LoVo (cell line): ENCODE results near the gene CYP46A1.

Source experiments
- DNase-seq: peaks from one replicate; pipeline ENCODE4 v3.0.0-alpha.2; 2016; ENCODE audit warnings: low spot score

Gene CYP46A1

DNA sequence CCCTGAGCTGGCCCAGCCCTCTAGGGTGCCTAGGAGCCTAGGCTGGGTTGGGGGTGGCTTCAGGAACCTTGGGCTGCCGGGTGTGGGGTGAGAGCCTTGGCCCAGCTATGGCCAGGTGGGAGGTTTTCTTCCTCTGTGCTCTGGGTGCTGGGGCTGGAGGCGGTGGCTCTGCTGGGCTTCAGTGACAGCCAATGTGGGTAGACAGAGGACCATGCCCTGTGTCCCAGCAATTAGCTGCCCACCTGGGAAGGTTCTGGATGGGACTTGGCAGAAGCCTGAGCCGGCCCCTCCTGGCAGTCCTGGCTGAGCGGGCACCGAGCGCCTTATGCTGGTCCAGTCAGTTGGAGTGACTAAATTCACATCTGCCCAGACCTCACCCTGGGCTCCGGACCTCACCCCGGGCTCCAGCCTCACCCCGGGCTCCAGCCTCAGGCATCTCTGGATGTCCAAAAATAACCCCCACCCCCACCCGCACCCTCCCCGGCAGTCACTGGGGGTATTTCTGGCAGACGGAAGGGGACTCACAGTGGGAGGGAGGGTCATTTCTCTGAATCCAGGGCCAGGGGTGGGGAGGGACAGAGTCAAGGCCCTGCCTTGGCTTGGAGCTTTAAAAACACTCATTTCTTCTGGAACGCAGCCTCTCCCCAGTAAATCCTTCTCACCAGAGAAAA, 46.9 kb downstream of the CYP46A1 start:
- no peak for DNase-seq

DNA sequence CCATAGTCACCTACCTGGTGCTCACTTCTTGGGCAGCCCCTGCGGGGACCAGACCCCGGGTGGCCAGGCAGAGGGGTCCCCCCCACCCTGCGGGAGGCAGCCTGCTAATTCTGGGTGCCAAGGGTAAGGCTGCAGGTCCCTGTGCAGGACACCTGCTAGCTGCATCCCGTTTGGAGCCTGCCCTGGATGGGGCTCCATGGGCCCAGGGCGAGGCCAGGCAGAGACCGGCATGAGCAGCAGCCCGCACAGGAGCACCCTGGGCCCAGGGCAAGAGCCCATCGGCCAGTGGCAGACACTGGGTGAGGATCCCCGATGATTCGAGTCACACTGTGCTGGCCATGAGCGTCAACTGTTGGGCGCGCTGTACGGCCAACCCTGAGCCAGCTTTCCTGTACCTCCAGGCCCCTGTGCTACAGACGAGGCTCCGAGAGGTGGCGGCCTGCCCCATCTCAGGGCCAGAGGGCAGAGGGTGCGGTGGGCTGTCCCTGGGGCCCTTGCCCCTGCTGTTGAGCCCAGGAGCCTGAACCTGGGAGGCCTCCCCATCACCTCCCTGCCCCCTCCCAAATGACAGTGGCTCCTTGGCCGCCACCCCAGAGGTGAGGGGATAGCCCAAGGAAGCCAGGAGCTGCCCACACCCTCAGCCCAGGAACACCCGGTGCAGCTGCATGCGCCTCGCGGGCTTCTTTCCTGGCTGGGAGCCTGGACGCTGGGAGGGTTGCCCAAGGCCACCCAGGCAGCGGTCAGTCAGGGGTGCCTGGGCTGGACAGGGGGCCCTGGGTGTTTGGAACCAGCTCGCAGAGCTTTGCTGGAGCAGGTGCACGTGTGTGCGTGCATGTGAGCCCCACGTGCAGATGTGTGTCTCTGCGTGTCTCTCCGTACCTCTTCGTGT, 47.7 kb downstream of the CYP46A1 start:
- DNase-seq, result no peak

DNA sequence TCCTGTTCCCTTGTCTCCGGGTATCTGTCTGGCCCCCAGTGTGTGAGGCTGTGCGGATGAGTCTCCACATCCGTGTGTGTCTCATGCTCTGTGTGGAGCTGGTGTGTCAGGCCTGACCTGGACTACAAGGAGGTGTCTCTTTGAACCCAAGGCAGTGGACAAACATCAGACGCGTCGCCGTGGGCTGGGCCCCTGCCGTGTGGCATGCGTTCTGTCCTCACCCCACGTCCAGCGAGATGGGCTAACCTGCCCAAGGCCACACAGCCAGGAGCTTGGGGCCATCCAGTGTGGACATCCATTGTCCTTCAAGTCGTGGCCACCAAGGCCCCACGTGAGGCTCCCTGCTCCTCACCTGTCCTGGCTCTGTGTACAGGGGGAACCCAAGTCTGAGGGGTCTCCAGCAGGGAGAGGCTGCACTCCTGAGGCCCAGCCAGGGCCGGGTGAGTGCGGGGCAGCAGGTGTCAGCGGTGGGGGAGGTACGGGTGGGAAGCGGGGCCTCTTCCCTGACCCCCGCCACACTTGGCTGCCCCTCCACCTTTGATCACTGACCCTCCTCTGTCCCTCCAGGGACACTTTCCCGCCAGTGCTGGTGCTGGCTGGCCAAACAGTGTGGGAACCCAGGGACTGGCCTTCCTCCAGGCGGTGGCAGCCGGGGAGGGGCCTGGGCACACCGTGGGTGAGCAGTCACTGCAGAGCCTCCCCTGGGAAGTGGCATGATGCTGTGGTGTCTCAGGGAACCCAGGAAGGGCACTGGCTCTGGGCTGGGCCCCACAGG, 48.5 kb downstream of the CYP46A1 start:
- no peak for DNase-seq

DNA sequence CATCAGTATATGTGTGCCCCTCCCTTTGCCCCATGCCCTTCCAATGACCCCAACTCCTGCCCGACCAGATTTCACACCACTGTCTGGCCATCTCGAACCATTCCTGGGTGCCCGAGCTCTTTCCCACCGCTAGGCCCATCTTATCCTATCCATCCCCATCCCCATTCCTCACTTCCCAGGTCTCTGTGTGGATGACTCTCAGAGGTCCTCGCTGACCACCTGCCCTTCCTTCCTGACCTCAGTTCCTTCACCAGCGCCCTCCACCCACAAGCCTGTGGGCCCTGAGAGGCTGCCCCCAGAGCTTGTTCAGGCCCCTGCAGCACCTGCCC, 49.1 kb downstream of the CYP46A1 start:
- DNase-seq, result no peak

DNA sequence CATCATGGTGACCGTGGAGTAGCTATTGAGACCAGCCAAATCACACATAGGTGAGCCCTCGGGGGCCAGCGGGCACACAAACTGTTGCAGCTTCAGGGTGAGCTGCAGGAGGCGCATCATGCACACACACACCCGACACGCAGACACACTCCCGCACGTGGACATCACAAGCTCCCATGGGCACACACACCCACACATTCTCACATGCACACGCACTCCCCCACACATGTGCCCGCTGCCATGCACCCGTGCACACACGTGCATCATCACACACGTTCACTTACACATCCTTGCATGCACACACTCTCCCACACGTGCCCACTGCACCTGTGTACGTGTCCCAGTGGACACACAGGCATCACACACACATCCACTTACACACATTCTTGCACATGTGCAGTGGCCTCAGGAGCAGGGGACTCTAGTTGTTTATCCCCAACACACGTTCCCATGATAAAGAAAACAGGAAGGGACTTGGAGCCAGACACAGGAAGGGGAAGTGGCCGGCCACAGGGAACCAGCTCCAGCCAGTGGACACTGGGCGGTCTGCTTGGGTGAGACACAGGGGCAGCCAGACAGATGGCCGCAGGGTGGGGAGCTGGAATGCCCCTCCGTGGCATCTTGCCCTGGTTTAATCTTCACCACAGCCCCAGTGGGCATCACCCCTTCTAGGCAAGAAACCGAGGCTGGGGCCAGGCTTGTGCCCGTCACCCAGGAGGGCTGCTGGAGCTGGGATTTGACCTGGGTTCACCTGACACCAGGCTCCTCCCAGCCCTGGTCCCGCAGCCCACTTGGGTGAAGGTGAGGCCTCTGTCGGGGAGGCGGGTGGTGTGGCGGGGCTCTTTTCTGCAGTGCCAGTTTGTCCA, 49.7 kb downstream of the CYP46A1 start:
- no peak for DNase-seq

DNA sequence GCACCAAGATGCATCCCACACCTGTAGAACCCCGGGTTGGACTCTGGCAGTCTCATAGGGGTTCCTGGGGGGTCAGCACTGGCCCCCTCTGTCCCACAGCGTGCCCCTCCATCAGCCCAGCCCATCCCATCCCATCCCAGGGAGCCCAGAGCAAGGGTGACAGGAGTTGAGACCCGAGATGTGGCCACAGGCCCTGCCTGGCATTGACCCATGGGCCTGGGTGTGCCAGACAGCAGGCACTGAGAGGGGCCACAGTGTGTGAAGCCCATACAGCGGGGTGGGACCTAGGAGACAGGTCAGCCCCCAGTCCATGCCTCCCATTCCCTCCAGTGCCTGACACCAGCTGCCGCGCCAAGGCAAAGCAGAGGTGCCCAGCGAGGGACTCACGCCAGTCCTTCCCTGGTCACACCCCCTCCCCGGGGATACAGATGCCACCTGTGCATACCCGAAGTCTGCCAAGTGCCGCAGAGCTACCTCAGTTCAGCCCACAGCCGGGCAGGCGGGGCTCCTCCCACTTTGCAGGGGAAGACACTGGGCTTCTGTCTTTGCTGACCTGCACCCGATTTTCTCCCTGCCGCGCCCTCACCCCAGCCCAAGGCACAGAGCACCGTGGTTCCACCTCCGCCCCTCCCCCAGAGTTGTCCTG, 50.4 kb downstream of the CYP46A1 start:
- DNase-seq, result no peak

DNA sequence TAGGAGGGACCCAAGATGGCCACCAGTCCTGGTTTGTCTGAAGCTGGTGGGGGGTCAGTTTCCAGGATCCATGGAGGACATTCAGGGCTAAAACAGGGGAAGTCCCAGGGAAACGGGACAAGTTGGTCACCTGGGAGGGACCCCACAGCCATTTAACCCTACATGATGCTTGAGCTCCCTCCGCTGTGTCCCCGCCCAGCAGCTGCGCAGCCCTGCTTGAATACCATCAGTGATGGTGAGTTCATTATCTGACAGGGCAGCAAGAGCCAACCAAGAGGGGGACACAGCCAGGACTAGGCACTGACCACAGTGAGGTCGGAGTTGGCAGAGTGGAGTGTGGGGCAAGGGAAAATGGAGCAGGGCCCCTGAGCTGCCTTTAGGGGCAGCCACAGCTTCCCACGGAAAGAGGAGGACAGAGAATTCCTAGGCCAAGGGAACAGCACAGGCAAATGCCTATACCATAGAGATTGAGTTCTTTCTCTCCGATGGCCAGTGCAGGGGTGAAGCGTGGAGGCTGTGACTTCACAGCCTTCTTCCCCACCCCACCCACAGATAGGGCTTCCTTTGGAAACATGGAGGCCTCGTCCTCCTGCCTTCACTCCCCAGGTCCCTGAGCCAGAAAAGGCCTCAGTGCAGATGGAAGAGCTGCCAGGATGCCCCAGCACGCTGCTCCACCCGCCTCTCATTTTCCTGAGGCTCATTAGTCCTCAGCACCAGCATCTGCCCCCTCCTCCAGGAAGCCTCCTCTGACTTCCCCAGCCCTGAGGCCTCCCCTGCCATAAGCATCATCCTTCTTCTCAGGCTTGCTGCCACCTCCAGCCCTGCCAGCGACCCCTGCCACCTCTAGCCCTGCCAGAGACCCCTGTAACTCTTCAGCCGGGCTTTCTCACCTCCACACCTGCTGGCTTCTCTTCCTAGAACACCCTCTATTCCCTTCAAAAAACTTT, 51.4 kb downstream of the CYP46A1 start:
- DNase-seq, result no peak

DNA sequence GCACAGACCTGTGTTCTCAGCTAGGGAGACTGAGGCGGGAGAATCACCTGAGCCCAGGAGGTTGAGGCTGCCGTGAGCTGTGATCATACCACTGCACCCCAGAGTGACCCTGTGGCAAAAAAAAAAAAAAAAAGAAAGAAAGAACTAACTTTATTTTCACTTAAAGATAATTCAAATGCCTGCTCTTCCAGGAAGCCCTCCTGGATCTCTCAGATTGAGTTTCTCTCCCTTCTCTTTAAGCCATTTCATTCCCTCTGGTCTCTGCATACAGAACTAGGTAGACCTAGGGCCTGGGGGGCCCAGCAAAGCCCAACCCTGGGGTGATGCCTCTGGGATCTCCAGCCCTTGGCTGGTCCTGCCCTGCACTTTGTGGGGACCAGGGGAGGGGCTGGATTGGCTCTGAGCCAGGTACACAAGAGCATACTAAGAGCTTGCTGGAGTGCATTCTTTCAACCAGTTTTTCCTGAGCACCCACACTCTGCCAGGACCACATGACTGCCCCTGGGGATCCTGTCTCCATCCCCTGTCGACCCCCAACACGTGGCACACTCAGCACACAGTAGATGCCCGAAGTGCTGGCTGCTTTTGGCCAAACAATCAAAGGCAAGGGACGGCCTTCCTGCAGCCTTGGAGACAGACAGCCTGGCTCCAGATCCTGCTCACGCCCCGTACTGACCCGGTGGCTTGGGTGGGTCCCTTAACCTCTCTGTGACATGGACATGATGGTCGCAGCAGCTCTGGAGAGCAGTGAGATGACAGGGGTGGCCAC, 52.7 kb downstream of the CYP46A1 start:
- no peak for DNase-seq

DNA sequence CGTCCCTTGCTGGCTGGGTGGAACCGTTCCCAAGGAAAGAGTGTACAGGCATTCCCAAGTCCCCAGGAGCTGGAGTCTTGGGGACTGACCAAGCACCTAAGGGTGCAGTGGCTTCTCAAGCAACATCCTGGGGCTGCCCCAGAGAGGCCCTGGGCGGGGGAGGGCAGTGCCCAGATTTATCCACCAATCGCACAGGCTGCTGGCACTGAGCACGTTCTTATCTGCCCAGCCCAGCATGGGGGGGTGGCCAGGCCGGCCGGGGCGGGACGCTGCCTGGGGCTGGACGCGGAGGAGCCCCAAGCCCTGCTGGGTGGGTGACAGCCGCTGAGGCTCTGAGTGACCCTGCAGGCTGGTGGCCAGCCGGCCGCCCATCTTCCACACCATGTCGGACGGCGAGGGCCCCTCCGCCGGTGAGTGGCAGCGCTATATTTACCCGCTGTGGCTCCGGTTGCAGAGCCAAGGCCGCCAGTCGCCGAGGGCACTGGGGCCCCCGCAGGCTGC, 53.4 kb downstream of the CYP46A1 start:
- DNase-seq, result no peak

DNA sequence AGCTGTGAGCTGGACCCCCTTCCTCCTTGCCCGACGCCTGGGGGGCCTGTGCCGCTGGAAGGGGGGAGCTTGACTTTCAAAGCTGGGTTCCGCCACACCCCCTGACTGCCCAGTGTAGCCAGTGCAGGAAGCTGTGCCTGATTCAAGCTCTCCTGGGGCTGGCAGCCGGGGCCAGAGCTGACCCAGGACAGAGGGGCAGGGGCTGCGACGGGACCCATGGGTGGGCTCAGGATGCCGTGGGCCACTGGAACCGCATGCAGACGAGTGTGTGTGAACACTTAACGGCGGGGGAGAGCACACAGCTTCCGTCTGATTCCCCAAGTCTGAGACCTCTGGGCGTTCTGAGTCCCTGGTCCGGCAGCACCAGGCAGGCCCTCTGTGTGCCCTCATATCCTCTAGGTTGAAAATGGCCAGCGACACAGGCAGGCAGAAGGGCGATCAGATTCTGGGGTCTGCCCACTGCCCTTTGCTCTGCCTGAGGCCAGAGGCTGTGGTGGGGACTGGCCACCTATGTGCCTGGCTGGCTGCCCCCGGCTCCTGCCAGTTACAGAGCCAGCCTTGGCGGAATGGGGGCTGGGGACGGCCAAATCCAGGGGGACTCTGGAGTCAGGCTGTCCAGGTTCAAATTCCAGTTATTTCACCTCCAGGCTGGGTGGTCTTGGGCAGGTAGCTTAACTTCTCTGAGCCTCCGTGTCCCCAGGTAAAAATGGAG, 54.0 kb downstream of the CYP46A1 start:
- DNase-seq, result no peak

DNA sequence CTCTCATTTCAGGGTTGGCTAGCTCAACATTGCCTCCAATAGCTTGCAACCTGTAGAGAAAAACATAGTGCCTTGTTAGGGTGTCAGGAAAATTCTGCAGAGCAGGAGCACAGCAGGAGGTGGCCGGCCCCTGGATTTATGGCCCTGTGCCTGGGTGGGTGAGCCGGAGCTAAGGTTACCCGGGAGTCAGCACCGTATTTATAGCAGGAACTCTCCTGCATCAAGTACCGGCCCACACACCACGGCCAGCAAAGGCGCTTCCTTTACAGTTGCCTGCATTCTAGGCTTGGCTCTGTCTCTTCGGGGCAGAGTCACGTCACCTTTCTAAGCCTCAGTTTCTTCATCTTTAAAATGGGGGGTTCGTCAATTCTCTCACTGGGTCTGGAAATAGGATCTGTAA, 56.3 kb downstream of the CYP46A1 start:
- DNase-seq, result no peak

DNA sequence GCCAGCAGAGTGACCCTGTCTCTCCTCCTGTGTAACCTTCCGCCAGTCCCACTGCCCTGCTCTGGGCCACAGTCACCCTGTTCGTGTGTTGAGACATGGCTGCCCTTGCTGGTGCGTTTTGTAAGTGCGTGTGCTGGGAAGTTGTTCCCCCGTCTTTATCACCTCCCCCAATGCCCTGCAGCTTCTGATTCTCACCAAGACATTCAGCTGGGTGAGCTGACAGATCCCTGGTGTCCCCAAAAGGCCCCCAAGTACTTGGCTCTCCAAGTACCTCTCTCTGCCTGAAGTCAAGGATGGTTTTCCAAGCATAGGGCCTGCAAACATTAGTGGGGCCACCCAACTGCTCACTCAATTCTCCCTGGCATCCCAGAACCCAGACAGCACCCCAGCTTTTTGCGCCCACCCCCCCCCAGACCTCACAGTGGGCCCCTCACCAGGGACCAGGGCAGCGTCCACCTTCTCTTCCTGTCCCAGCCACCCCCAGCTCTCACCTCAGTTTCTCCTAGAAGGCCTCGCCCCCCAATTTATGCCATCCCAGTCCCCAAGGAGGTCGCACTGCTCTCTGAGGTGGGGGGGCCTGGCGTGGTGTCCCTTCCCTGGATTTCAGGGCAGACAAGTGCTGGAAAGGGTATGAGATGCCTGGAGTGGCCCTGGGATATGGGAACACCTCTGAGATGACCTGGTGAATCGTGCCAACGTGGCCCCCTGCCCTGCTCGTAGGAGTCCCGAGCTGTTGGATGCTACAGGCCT, 57.3 kb downstream of the CYP46A1 start:
- DNase-seq, result no peak

DNA sequence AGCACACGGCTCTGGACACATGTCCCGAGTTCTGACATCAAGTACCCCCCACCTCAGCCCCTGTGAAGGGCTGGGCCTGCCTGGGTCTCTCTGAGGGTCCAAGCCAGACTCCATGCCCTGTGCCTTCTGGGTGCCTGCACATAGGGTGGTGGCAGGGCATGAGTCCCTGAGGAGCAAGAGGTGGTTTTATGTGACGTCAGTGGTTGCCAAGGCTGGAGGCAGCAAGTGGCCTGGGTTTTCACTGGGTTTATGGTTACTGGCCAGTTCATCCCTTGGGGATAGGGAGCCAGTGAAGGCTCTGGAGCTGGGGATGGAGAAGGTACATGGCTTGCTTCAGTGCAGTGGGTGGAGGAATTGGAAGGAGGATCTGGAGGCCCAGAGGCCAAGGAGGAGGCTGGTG, 58.0 kb downstream of the CYP46A1 start:
- no peak for DNase-seq

DNA sequence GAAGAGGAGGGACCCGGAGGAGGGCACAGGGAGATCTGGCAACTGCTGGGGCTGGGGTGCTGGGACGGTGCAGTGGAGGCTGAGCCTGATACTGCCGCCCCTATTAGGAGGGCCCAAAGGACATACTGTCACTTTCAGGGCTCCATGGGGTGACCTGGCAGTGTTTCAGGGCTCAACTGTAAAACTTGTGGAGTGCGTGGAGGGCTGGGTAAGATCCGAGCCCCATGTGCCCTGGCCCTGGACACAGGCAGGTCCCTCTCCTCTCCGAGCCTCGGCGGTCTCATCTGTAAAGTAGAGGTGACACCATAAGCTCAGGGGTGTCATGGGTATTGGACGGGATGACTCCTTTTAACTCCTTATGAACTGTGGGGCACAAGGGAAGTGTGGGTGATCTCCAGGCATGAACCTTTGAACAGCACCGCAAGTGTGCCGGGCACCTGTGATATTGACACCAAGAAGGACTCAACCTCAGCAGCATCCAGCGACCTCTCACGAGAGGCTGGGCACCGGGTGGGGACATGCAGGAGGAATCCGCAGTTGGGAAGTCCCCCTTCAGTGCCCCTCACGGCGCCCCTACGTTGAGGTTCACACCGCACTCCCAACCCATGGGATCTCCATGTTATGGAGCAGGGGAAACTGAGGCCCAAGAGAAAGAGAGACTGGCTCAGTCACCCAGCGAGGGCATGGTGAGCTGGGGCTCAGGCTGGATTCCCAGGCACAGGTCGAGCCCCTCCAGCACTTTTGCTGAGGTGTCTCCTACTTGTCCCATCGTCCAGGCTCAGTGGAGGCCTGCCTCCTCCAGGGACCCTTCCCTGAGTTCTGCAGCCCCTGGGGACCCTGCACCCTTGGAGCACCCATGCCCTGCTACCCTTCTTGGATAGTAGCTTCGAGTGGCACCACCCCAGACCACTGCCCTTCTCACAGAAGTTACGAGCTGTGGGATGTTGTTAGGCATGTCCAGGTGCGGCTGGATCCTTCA, 58.7 kb downstream of the CYP46A1 start:
- DNase-seq, result no peak

DNA sequence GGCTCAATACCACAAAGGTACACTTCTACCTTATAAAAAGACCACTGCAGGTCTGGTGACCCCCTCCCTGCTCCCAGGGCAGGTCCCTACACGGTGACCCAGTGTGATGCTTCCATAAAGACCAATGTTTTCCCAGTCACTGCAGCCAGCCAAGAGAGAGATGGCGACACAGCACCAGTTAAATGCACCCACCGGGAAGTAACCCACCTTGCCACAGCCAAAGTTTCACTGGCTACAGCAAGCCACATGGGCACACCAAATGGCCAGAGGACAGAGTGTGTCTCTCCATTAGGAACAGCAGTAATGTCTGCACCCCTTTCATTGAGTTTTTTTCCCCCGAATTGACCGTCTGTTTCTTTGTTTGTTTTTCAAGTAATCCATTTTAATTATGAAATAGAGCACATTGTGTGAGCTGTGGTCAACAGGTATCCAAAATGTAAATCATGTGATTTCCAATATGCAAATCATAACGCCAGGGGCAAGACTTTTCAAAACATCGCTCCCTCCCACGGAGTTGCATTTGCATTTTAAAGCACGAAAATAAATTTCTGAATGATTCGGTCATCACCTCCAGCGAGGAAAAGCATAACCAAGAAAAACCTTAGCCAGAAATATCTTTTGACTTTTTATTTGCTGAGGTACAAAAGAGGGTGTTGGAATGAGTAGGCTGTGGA, 60.2 kb downstream of the CYP46A1 start:
- DNase-seq, result no peak

DNA sequence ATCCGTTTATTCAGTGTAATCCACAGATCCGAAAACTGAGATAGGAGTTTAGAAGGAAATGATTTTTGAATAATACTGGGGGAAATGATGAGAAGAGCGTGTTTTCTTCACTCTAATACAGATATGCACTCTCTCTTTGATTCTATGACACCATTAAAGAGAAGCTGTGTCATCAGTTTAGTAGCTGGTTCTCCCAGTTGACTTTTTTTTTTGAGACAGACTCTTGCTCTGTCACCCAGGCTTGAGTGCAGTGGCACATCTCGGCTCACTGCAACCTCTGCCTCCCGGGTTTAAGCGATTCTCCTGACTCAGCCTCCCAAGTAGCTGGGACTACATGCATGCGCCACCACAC, 60.8 kb downstream of the CYP46A1 start:
- no peak for DNase-seq
